Endodermal cell (in vitro differentiated cells): ENCODE measurements around the gene ASTN2. TPM values are rescaled to one million over a fixed set of nuclear protein-coding genes. Genes with fewer than 3 reads are reported as not detected.

Experiments
- DNase-seq: peaks from one replicate; pipeline ENCODE4 v3.0.0-alpha.2; 2017
- H3K27ac ChIP-seq: 2 replicates; pipeline ENCODE4 v1.5.1; 2013; ENCODE audit warnings: mild to moderate bottlenecking, low read depth, low read length, moderate library complexity
- H3K27me3 ChIP-seq: 2 replicates; pipeline ENCODE4 v1.6.1; 2013; ENCODE audit warnings: mild to moderate bottlenecking, low read length, moderate library complexity; ENCODE audit not compliant: insufficient read depth, control insufficient read depth, poor library complexity, severe bottlenecking
- H3K36me3 ChIP-seq: 2 replicates; pipeline ENCODE4 v1.7.0; 2013; ENCODE audit warnings: mild to moderate bottlenecking, low read length, moderate library complexity; ENCODE audit not compliant: control insufficient read depth, insufficient read depth
- H3K4me1 ChIP-seq: one replicate; pipeline ENCODE4 v1.7.0; 2013; ENCODE audit warnings: low read length; ENCODE audit not compliant: control insufficient read depth, insufficient read depth
- H3K4me3 ChIP-seq: 2 replicates; pipeline ENCODE4 v1.5.1; 2013; ENCODE audit warnings: mild to moderate bottlenecking, low read length, moderate library complexity
- H3K9ac ChIP-seq: 2 replicates; pipeline ENCODE4 v1.6.1; 2013; ENCODE audit warnings: mild to moderate bottlenecking, low read length, moderate library complexity; ENCODE audit not compliant: poor library complexity, severe bottlenecking; ENCODE audit errors: extremely low read depth
- H3K9me3 ChIP-seq: 2 replicates; pipeline ENCODE4 v1.6.1; 2013; ENCODE audit warnings: mild to moderate bottlenecking, low read length, moderate library complexity; ENCODE audit not compliant: control insufficient read depth
- H3K27ac Mint-ChIP-seq: 2 replicates; pipeline ENCODE4 v1.8.0; 2020; ENCODE audit warnings: mixed read lengths
- H3K27me3 Mint-ChIP-seq: 2 replicates; pipeline ENCODE4 v1.8.0; 2021; ENCODE audit warnings: mild to moderate bottlenecking, mixed read lengths; ENCODE audit not compliant: insufficient read depth
- H3K36me3 Mint-ChIP-seq: 2 replicates; pipeline ENCODE4 v1.8.0; 2020; ENCODE audit warnings: low read depth, mixed read lengths
- H3K4me1 Mint-ChIP-seq: 2 replicates; pipeline ENCODE4 v1.8.0; 2020; ENCODE audit warnings: mixed read lengths
- H3K4me3 Mint-ChIP-seq: 2 replicates; pipeline ENCODE4 v1.8.0; 2020; ENCODE audit warnings: mild to moderate bottlenecking, moderate library complexity, mixed read lengths
- H3K9me3 Mint-ChIP-seq: 2 replicates; pipeline ENCODE4 v1.8.0; 2020; ENCODE audit warnings: mild to moderate bottlenecking, mixed read lengths
- CTCF ChIP-seq: fragments of 200-600 bp; sonication (generic); conservative IDR thresholded peaks from 2 replicates; pipeline ENCODE4 v1.5.0; 2021; ENCODE audit warnings: antibody characterized with exemption, mild to moderate bottlenecking
- whole genome bisulfite sequencing, 2 experiments: methylation state at CpG; one replicate each; pipeline versions ENCODE4 v1.1.5 to v1.1.7; 2013; ENCODE audit warnings: missing lambda C conversion rate in 2 of 2, mixed read lengths in 1 of 2; ENCODE audit not compliant: insufficient coverage in 1 of 2, insufficient read length in 1 of 2; 5-methylcytosine and 5-hydroxymethylcytosine counted together
- total RNA-seq, 2 donors: library from RNA; stranded (reverse); fragmentation: NEBNext Ultra II Directional in 1 of 2; extraction: Animal tissue kit (Norgen Biotek cat#: 25700) in 1 of 2; gene quantifications; 2 replicates in 1 of 2; 3 replicates in 1 of 2; pipeline ENCODE4 v1.2.1, GENCODE V29; 2021

The ASTN2 gene
- total RNA-seq, 2 donors from 2014 or later: 8.9 to 10.4 TPM

DNA sequence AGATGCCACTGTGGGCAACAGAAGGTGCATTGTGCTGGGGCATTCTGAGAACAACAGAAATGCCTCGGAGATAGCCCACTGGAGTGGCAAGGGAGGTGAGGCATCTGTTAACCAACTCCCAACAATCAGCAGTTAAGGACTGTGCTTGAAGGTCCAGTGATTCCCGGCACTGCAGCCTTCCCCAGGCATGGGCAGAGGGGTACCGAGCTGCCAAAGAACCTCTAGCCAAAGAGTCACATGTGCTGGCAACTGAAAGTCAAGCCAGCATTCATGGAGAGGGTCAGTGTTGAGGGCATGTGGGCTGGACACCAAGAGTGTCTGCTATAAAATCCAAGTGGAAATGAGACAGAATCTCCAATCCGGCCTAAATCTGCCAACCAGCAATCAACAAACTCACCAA is 149.6 kb downstream of the ASTN2 start:
- TF ChIP-seq CTCF: no peak
- H3K4me3 ChIP-seq: no peak overlapping the region
- H3K27me3 ChIP-seq: no peaks in the 10 kb centered on the region
- H3K27ac ChIP-seq: no peak overlapping the region
- Mint-ChIP-seq H3K4me3 (no peak overlapping the region), H3K36me3 (no peaks in the 10 kb centered on the region), H3K27me3 (peaks cover 48% of the 10 kb centered on the region), H3K4me1 (peaks cover 22% of the 10 kb centered on the region), H3K9me3 (no peaks in the 10 kb centered on the region), H3K27ac (no peak overlapping the region)
- no peaks in the 10 kb centered on the region for H3K36me3 ChIP-seq
- DNase-seq: no peak
- no peaks in the 10 kb centered on the region for H3K9me3 ChIP-seq
- H3K9ac ChIP-seq: no peak overlapping the region
- 89 to 94% methylated on average over 2 to 4 of the region's 4 CpGs for WGBS, 2 experiments
- H3K4me1 ChIP-seq: peaks cover 8% of the 10 kb centered on the region

DNA sequence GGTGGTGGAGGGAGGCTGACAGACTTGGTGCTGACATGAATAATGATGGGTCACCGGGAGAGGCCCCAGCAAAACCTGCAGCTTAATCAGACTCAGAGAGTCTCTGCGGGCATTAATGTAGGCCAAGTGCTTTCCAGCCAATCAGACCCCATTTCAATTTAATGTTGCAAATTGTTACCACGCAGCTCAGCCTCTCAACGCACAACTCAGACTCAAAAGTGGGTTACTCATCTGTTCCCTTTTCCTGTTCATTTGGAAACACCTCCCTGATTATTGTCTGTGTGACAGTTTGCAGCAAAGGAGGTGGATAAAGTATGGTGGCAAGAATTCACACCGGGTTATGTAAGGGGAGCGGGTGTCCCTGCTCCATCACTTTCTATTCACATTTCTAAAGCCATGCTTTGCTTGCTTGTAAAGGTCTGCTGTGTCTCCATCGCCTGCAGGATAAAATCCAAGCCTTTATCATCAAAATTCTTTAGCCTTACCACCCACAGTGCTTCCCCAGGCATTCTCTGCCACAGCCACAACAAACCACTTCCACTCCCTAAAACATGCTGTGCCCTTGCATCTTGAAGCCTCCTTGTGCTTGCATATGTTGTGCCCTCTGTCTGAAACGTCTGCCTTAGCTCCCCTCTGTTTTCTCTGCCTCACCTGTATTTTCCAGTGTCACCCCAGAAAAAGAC is 156.5 kb downstream of the ASTN2 start:
- Histone ChIP-seq H3K4me1 (peaks cover 2% of the 10 kb centered on the region), H3K9ac (no peak overlapping the region), H3K9me3 (no peaks in the 10 kb centered on the region), H3K36me3 (no peaks in the 10 kb centered on the region), H3K4me3 (no peak overlapping the region), H3K27ac (no peak overlapping the region), H3K27me3 (peaks cover 30% of the 10 kb centered on the region)
- Mint-ChIP-seq H3K36me3 (no peaks in the 10 kb centered on the region), H3K27me3 (peaks cover 23% of the 10 kb centered on the region), H3K4me1 (peaks cover 5% of the 10 kb centered on the region), H3K27ac (no peak overlapping the region), H3K4me3 (no peak overlapping the region), H3K9me3 (no peaks in the 10 kb centered on the region)
- DNase-seq: no peak
- no peak for TF ChIP-seq CTCF
- WGBS, 2 experiments: 69 to 71% methylated on average over 6 to 8 of the region's 8 CpGs

DNA sequence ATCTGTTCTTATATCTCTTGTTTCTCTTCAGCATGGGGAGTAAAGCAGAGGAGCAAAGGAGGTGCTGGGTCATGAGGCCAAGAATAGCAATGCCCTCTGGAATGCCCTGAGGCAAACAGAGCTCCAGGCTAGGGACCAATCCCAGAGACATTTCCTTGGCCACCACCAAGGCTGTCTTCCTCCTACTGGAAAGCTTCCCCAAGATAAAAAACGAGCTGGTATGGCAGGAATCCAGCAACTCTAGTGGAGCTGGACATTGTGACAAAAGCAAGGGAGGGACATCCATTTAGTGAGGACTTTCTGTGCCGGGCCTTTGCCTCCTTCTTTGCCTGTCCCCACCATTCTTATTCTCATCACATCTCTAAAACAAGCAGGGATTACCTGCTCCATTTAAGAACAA is 161.6 kb downstream of the ASTN2 start:
- H3K9me3 ChIP-seq: no peaks in the 10 kb centered on the region
- TF ChIP-seq CTCF: no peak
- H3K36me3 ChIP-seq: no peaks in the 10 kb centered on the region
- Mint-ChIP-seq H3K36me3 (no peaks in the 10 kb centered on the region), H3K27me3 (peaks cover 29% of the 10 kb centered on the region), H3K4me3 (no peak overlapping the region), H3K4me1 (peaks cover under 1% of the 10 kb centered on the region), H3K9me3 (no peaks in the 10 kb centered on the region), H3K27ac (no peak overlapping the region)
- H3K27me3 ChIP-seq: peaks cover 43% of the 10 kb centered on the region
- H3K27ac ChIP-seq: no peak overlapping the region
- H3K4me3 ChIP-seq: no peak overlapping the region
- no peak overlapping the region for H3K9ac ChIP-seq
- 57 to 80% methylated on average over 1 to 2 of the region's 2 CpGs for WGBS, 2 experiments
- no peak for DNase-seq
- peaks cover under 1% of the 10 kb centered on the region for H3K4me1 ChIP-seq
